ENCODE results near the gene SLC7A14. TPM values are rescaled to one million over a fixed set of nuclear protein-coding genes. Genes with fewer than 3 reads are reported as not detected.

SLC7A14 gene
- polyA plus RNA-seq, 2 of the 4 experiments (the other 2 are of a cell fraction), result not detected

DNA sequence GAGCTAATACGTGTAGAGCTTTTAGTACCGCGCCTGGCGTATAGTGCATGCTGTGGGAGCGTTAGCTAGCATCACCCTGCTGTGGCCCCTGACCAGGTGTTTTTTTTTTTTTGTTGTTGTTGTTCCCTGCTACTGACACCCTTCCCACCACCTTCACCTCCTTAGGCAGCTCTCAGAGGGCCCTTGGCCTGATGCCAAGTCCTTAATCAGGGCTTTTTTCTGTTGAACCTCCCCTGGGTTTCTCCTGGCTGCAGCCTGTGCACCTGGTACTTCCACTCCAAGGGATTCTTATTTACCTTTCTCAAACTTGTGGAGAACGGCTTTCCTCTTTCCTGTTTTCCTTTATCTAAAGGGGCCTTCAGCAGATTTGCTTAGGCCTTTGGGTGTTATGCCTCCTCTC lies 53.3 kb downstream of the SLC7A14 start:
- CTCF ChIA-PET, result interaction anchor here (1.3 to 1.5 kb wide), 2 partner anchors 21 to 119 kb away, joined by 3 read pairs; no protein-coding TSS in a partner anchor
- FAIRE-seq, result no peak
- POLR2A ChIA-PET, result no interaction called here

DNA sequence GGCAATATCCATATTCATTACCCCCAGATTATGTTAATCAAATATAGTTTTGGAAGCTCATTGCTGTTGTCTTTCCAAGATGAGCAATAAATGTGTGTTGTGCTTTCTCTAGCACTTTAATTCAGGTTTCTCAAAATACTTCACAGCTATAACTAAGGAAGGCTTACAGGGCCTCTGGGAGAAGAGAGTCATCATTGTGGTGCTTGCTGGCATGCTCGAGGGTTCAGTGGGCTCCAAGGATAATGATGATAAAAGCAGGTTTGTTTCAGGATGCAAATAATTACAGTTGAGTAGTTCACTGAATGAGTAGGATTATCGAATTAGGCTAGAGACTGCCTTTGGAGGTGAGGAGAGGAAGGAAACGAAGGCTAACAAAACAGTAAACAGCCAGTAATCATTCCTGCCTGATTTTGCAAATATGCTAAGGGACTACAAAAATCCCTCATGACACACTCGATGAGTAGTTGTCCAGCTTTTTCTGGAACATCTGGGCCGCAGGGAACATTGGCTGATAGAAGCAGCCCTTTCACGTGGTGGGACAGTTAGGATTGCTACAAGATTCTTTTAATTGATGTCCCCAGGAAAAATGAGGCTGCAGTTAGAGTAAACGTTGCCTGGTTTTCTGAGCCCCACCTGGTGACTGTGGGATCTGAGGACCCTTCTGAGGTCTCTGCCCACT lies 54.1 kb downstream of the SLC7A14 start:
- TF ChIP-seq CHD2 (IDR thresholded peaks at IDR 0.05; ENCODE audit: low read length, partially characterized antibody) (no peak), EHMT2 (IDR thresholded peaks at IDR 0.05; ENCODE audit: low read depth) (no peak), FOXS1 (CRISPR knock-in tag; IDR thresholded peaks at IDR 0.05) (no peak), HOXB5 (CRISPR knock-in tag; IDR thresholded peaks at IDR 0.05) (no peak), CEBPB (IDR thresholded peaks at IDR 0.05) (no peak), RNF2 (IDR thresholded peaks at IDR 0.05; ENCODE audit: borderline replicate concordance, low read depth) (no peak), EP300 (IDR thresholded peaks at IDR 0.05) (no peak), CBX2 (IDR thresholded peaks at IDR 0.05; ENCODE audit: borderline replicate concordance, low read depth) (no peak), MYC (IDR thresholded peaks at IDR 0.05; ENCODE audit: borderline replicate concordance, low read length) (no peak), POLR2A (IDR thresholded peaks at IDR 0.05; ENCODE audit: low read length) (no peak), CBX8 (IDR thresholded peaks at IDR 0.05) (no peak), ZFP36 (IDR thresholded peaks at IDR 0.05; ENCODE audit: borderline replicate concordance, partially characterized antibody) (no peak), FOSB (CRISPR knock-in tag; IDR thresholded peaks at IDR 0.05) (no peak), ZNF302 (CRISPR knock-in tag; IDR thresholded peaks at IDR 0.05) (no peak), RCOR1 (IDR thresholded peaks at IDR 0.05; ENCODE audit: low read depth, low read length) (no peak), CHD4 (IDR thresholded peaks at IDR 0.05; ENCODE audit: borderline replicate concordance) (no peak)
- TF ChIP-seq, protein P1, sequence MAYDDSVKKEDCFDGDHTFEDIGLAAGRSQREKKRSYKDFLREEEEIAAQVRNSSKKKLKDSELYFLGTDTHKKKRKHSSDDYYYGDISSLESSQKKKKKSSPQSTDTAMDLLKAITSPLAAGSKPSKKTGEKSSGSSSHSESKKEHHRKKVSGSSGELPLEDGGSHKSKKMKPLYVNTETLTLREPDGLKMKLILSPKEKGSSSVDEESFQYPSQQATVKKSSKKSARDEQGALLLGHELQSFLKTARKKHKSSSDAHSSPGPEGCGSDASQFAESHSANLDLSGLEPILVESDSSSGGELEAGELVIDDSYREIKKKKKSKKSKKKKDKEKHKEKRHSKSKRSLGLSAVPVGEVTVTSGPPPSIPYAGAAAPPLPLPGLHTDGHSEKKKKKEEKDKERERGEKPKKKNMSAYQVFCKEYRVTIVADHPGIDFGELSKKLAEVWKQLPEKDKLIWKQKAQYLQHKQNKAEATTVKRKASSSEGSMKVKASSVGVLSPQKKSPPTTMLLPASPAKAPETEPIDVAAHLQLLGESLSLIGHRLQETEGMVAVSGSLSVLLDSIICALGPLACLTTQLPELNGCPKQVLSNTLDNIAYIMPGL (CRISPR knock-in tag; IDR thresholded peaks at IDR 0.05; ENCODE audit: borderline replicate concordance), result no peak
- TF ChIP-seq, protein P2, sequence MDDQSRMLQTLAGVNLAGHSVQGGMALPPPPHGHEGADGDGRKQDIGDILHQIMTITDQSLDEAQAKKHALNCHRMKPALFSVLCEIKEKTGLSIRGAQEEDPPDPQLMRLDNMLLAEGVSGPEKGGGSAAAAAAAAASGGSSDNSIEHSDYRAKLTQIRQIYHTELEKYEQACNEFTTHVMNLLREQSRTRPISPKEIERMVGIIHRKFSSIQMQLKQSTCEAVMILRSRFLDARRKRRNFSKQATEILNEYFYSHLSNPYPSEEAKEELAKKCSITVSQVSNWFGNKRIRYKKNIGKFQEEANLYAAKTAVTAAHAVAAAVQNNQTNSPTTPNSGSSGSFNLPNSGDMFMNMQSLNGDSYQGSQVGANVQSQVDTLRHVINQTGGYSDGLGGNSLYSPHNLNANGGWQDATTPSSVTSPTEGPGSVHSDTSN (IDR thresholded peaks at IDR 0.05), result no peak
- Histone ChIP-seq H3K4me2 (no peak overlapping the region), H3K27ac (no peak overlapping the region), H3K4me3 (no peak overlapping the region), H3K9me3 (no peaks in the 10 kb centered on the region), H3K4me1 (no peaks in the 10 kb centered on the region)
- POLR2A ChIA-PET, result no interaction called here
- 33% methylated on average over 7 of the region's 7 CpGs for WGBS (ENCODE audit: missing lambda C conversion rate)
- FAIRE-seq (no peak), DNase-seq (ENCODE audit: low read depth in 1 of 2, low spot score in 1 of 2) (no peak), ATAC-seq (no peak)
- CTCF ChIA-PET, result interaction anchor here (1.3 to 1.5 kb wide), 2 partner anchors 21 to 118 kb away, joined by 3 read pairs; no protein-coding TSS in a partner anchor

More for the DNA sequence above, 53.3 kb downstream of the SLC7A14 start:
- Histone ChIP-seq H3K4me2 (no peak overlapping the region), H3K9me3 (no peaks in the 10 kb centered on the region), H3K4me1 (no peaks in the 10 kb centered on the region), H3K4me3 (no peak overlapping the region), H3K27ac (no peak overlapping the region)
- no peak for ATAC-seq
- no peak for DNase-seq (ENCODE audit: low read depth in 1 of 2, low spot score in 1 of 2)
- no peak for TF ChIP-seq MAZ (IDR thresholded peaks at IDR 0.05; ENCODE audit: borderline replicate concordance, low read depth, low read length)
- TF ChIP-seq, protein P3, sequence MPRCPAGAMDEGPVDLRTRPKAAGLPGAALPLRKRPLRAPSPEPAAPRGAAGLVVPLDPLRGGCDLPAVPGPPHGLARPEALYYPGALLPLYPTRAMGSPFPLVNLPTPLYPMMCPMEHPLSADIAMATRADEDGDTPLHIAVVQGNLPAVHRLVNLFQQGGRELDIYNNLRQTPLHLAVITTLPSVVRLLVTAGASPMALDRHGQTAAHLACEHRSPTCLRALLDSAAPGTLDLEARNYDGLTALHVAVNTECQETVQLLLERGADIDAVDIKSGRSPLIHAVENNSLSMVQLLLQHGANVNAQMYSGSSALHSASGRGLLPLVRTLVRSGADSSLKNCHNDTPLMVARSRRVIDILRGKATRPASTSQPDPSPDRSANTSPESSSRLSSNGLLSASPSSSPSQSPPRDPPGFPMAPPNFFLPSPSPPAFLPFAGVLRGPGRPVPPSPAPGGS (IDR thresholded peaks at IDR 0.05), result no peak
- TF ChIP-seq, protein P4, sequence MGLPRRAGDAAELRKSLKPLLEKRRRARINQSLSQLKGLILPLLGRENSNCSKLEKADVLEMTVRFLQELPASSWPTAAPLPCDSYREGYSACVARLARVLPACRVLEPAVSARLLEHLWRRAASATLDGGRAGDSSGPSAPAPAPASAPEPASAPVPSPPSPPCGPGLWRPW (IDR thresholded peaks at IDR 0.05), result no peak
- TF ChIP-seq NFE2L2 (conservative IDR thresholded peaks at IDR 0.05; ENCODE audit: low read length), result no peak
- no peak for TF ChIP-seq HDAC2 (IDR thresholded peaks at IDR 0.05)
- no peak for TF ChIP-seq SMC3 (IDR thresholded peaks at IDR 0.05)
- no peak for TF ChIP-seq JUNB (IDR thresholded peaks at IDR 0.05)
- TF ChIP-seq, protein P1 (CRISPR knock-in tag; IDR thresholded peaks at IDR 0.05; ENCODE audit: borderline replicate concordance), result no peak
- TF ChIP-seq, protein P5, sequence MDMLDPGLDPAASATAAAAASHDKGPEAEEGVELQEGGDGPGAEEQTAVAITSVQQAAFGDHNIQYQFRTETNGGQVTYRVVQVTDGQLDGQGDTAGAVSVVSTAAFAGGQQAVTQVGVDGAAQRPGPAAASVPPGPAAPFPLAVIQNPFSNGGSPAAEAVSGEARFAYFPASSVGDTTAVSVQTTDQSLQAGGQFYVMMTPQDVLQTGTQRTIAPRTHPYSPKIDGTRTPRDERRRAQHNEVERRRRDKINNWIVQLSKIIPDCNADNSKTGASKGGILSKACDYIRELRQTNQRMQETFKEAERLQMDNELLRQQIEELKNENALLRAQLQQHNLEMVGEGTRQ (IDR thresholded peaks at IDR 0.05), result no peak
- TF ChIP-seq NPAS2 (CRISPR knock-in tag; IDR thresholded peaks at IDR 0.05; ENCODE audit: borderline replicate concordance), result no peak
- TF ChIP-seq CHD2 (IDR thresholded peaks at IDR 0.05; ENCODE audit: low read length, partially characterized antibody), result no peak
- no peak for TF ChIP-seq NR3C1 (IDR thresholded peaks at IDR 0.05)
- no peak for TF ChIP-seq ZFP36 (IDR thresholded peaks at IDR 0.05; ENCODE audit: borderline replicate concordance, partially characterized antibody)
- no peak for TF ChIP-seq ESRRA (IDR thresholded peaks at IDR 0.05; ENCODE audit: borderline replicate concordance, low read length)
- 77% methylated on average over 6 of the region's 6 CpGs for WGBS (ENCODE audit: missing lambda C conversion rate)
